ENCODE measurements around the gene SRPRB. TPM values are rescaled to one million over a fixed set of nuclear protein-coding genes. Genes with fewer than 3 reads are reported as not detected.

The SRPRB gene, protein sequence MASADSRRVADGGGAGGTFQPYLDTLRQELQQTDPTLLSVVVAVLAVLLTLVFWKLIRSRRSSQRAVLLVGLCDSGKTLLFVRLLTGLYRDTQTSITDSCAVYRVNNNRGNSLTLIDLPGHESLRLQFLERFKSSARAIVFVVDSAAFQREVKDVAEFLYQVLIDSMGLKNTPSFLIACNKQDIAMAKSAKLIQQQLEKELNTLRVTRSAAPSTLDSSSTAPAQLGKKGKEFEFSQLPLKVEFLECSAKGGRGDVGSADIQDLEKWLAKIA
- polyA plus RNA-seq (2013) = 38.7 and 40.6 TPM in 2 replicates

GRCh38 chr3:133805702-133806475 is at the start of gene SRPRB:
Gene SRPRB (plus strand): TSS chr3:133805815. CDS start chr3:133805849, 34 bp downstream.
- peak within 1 kb of the TSS; percentile 78 for H4K91ac ChIP-seq (ENCODE audit: low read depth, low read length)
- H3K4me3 ChIP-seq (ENCODE audit: low read depth, low read length) = peak within 1 kb of the TSS; percentile 93
- peak within 1 kb of the TSS; percentile 28 for H3K4ac ChIP-seq (ENCODE audit: low read depth, low read length)
- peak within 1 kb of the TSS; percentile 79 for H2AFZ ChIP-seq (ENCODE audit: insufficient read depth, low read length, poor library complexity)
- H3K18ac ChIP-seq (ENCODE audit: low read length) = peak within 1 kb of the TSS; percentile 65
- H4K12ac ChIP-seq (ENCODE audit: low read depth, low read length) = no peak within 1 kb of the TSS
- no peaks in the 10 kb centered on the region for H3K27me3 ChIP-seq (ENCODE audit: insufficient read depth, low read length)
- H4K8ac ChIP-seq (ENCODE audit: low read depth, low read length) = peak within 1 kb of the TSS; percentile 76
- H3K23ac ChIP-seq (ENCODE audit: low read length) = no peak within 1 kb of the TSS
- H3K79me2 ChIP-seq (ENCODE audit: control insufficient read depth, insufficient read depth, low read length, poor library complexity) = peaks cover 4% of the 10 kb centered on the region
- peak within 1 kb of the TSS; percentile 18 for H2BK5ac ChIP-seq (ENCODE audit: low read depth, low read length, poor library complexity)
- H3K14ac ChIP-seq (ENCODE audit: low read length) = peak within 1 kb of the TSS; percentile 38
- H3K9ac ChIP-seq (ENCODE audit: low read length) = peak within 1 kb of the TSS; percentile 42
- H3K4me2 ChIP-seq (ENCODE audit: low read length) = peak within 1 kb of the TSS; percentile 82
- DNase-seq = peak; percentile 98 to 99
- no peak within 1 kb of the TSS for H2BK120ac ChIP-seq (ENCODE audit: insufficient read depth, low read length, poor library complexity)
- H2AK5ac ChIP-seq (ENCODE audit: low read length) = no peak within 1 kb of the TSS
- no peak within 1 kb of the TSS for H2BK12ac ChIP-seq (ENCODE audit: low read length)
- H3K79me1 ChIP-seq (ENCODE audit: low read length) = no peaks in the 10 kb centered on the region
- no CpG with 5 or more reads among the region's 53 CpGs for WGBS (ENCODE audit: extremely low coverage, insufficient coverage, insufficient read length)
- peaks cover 3 to 5% of the 10 kb centered on the region in 2 experiments for H3K36me3 ChIP-seq (ENCODE audit: control insufficient read depth in 1 of 2, insufficient read depth in 2 of 2, low read length in 2 of 2)
- no peak within 1 kb of the TSS for H3K27ac ChIP-seq (ENCODE audit: low read depth, low read length)
- H3K9me3 ChIP-seq (ENCODE audit: insufficient read depth, low read depth, low read length) = no peaks in the 10 kb centered on the region
- peaks cover 0 to 4% of the 10 kb centered on the region in 2 experiments for H3K4me1 ChIP-seq (ENCODE audit: control insufficient read depth in 1 of 2, insufficient read depth in 2 of 2, low read length in 2 of 2)

GRCh38 chr3:133756716-133757694 is 48.6 kb upstream of the SRPRB start:
- H4K8ac ChIP-seq (ENCODE audit: low read depth, low read length) = no peak overlapping the region
- DNase-seq = no peak
- H3K9me3 ChIP-seq (ENCODE audit: insufficient read depth, low read depth, low read length) = no peaks in the 10 kb centered on the region
- no peaks in the 10 kb centered on the region for H3K27me3 ChIP-seq (ENCODE audit: insufficient read depth, low read length)
- H3K4ac ChIP-seq (ENCODE audit: low read depth, low read length) = no peak overlapping the region
- no peak overlapping the region for H3K18ac ChIP-seq (ENCODE audit: low read length)
- no peaks in the 10 kb centered on the region for H3K4me1 ChIP-seq (ENCODE audit: control insufficient read depth in 1 of 2, insufficient read depth in 2 of 2, low read length in 2 of 2)
- no peak overlapping the region for H2BK12ac ChIP-seq (ENCODE audit: low read length)
- no peak overlapping the region for H3K4me2 ChIP-seq (ENCODE audit: low read length)
- H3K27ac ChIP-seq (ENCODE audit: low read depth, low read length) = no peak overlapping the region
- no peak overlapping the region for H2BK120ac ChIP-seq (ENCODE audit: insufficient read depth, low read length, poor library complexity)
- no peak overlapping the region for H4K91ac ChIP-seq (ENCODE audit: low read depth, low read length)
- no peaks in the 10 kb centered on the region for H3K79me1 ChIP-seq (ENCODE audit: low read length)
- no peak overlapping the region for H3K14ac ChIP-seq (ENCODE audit: low read length)
- no peaks in the 10 kb centered on the region for H3K36me3 ChIP-seq (ENCODE audit: control insufficient read depth in 1 of 2, insufficient read depth in 2 of 2, low read length in 2 of 2)
- WGBS (ENCODE audit: extremely low coverage, insufficient coverage, insufficient read length) = no CpG with 5 or more reads among the region's 20 CpGs
- H4K12ac ChIP-seq (ENCODE audit: low read depth, low read length) = no peak overlapping the region
- no peaks in the 10 kb centered on the region for H3K79me2 ChIP-seq (ENCODE audit: control insufficient read depth, insufficient read depth, low read length, poor library complexity)
- H3K9ac ChIP-seq (ENCODE audit: low read length) = no peak overlapping the region
- H3K4me3 ChIP-seq (ENCODE audit: low read depth, low read length) = no peak overlapping the region
- no peak overlapping the region for H3K23ac ChIP-seq (ENCODE audit: low read length)
- no peak overlapping the region for H2AK5ac ChIP-seq (ENCODE audit: low read length)
- no peak overlapping the region for H2AFZ ChIP-seq (ENCODE audit: insufficient read depth, low read length, poor library complexity)
- no peak overlapping the region for H2BK5ac ChIP-seq (ENCODE audit: low read depth, low read length, poor library complexity)

GRCh38 chr3:133757701-133758567 is 47.7 kb upstream of the SRPRB start:
- no peak overlapping the region for H2BK120ac ChIP-seq (ENCODE audit: insufficient read depth, low read length, poor library complexity)
- DNase-seq = no peak
- H3K4ac ChIP-seq (ENCODE audit: low read depth, low read length) = no peak overlapping the region
- H3K4me3 ChIP-seq (ENCODE audit: low read depth, low read length) = no peak overlapping the region
- no peak overlapping the region for H2BK5ac ChIP-seq (ENCODE audit: low read depth, low read length, poor library complexity)
- H3K36me3 ChIP-seq (ENCODE audit: control insufficient read depth in 1 of 2, insufficient read depth in 2 of 2, low read length in 2 of 2) = no peaks in the 10 kb centered on the region
- no peak overlapping the region for H3K18ac ChIP-seq (ENCODE audit: low read length)
- no peak overlapping the region for H4K8ac ChIP-seq (ENCODE audit: low read depth, low read length)
- no peak overlapping the region for H3K23ac ChIP-seq (ENCODE audit: low read length)
- H3K4me1 ChIP-seq (ENCODE audit: control insufficient read depth in 1 of 2, insufficient read depth in 2 of 2, low read length in 2 of 2) = no peaks in the 10 kb centered on the region
- no peak overlapping the region for H3K14ac ChIP-seq (ENCODE audit: low read length)
- WGBS (ENCODE audit: extremely low coverage, insufficient coverage, insufficient read length) = no CpG with 5 or more reads among the region's 6 CpGs
- H3K27ac ChIP-seq (ENCODE audit: low read depth, low read length) = no peak overlapping the region
- H3K9me3 ChIP-seq (ENCODE audit: insufficient read depth, low read depth, low read length) = no peaks in the 10 kb centered on the region
- H3K79me1 ChIP-seq (ENCODE audit: low read length) = no peaks in the 10 kb centered on the region
- no peak overlapping the region for H4K12ac ChIP-seq (ENCODE audit: low read depth, low read length)
- H3K79me2 ChIP-seq (ENCODE audit: control insufficient read depth, insufficient read depth, low read length, poor library complexity) = no peaks in the 10 kb centered on the region
- no peaks in the 10 kb centered on the region for H3K27me3 ChIP-seq (ENCODE audit: insufficient read depth, low read length)
- no peak overlapping the region for H3K4me2 ChIP-seq (ENCODE audit: low read length)
- H2AFZ ChIP-seq (ENCODE audit: insufficient read depth, low read length, poor library complexity) = no peak overlapping the region
- H2AK5ac ChIP-seq (ENCODE audit: low read length) = no peak overlapping the region
- no peak overlapping the region for H4K91ac ChIP-seq (ENCODE audit: low read depth, low read length)
- no peak overlapping the region for H2BK12ac ChIP-seq (ENCODE audit: low read length)
- H3K9ac ChIP-seq (ENCODE audit: low read length) = no peak overlapping the region
